BLaER1 treated with 17β-estradiol and CSF1 and Interleukin-3, amounts not matched to agents 10 nM and 100 nM (cell line): ENCODE data around the gene STAT3.
A peak's percentile ranks its signal among the peaks of the same experiment; 100 is the strongest.
"Not testable (repeated sequence)": the region's sequence is repeated elsewhere in the genome, so short reads cannot be mapped to it uniquely, and the experiment has no call there.

ENCODE experiments used
- H3K27ac ChIP-seq, 11 experiments: shearing (Covaris generic); formaldehyde crosslinking; 2 replicates each; pipeline ENCODE4 v1.8.1; 2022
- H3K27me3 ChIP-seq, 11 experiments: shearing (Covaris generic); formaldehyde crosslinking; 2 replicates each; pipeline ENCODE4 v1.8.1; 2022
- H3K36me3 ChIP-seq, 11 experiments: shearing (Covaris generic); formaldehyde crosslinking; 2 replicates each; pipeline ENCODE4 v1.8.1; 2022
- H3K4me1 ChIP-seq, 10 experiments: shearing (Covaris generic); formaldehyde crosslinking; 2 replicates each; pipeline ENCODE4 v1.8.1; 2022
- H3K4me2 ChIP-seq, 11 experiments: shearing (Covaris generic); formaldehyde crosslinking; 2 replicates each; pipeline ENCODE4 v1.8.1; 2022
- H3K4me3 ChIP-seq, 10 experiments: shearing (Covaris generic); formaldehyde crosslinking; 2 replicates each; pipeline ENCODE4 v1.8.1; 2022
- H3K9ac ChIP-seq, 11 experiments: shearing (Covaris generic); formaldehyde crosslinking; 2 replicates each; pipeline ENCODE4 v1.8.1; 2022
- H3K9me3 ChIP-seq, 11 experiments: shearing (Covaris generic); formaldehyde crosslinking; replicated peaks in 1 of 11; 2 replicates each; pipeline ENCODE4 v1.8.1; 2022
- H4K20me1 ChIP-seq, 11 experiments: shearing (Covaris generic); formaldehyde crosslinking; 2 replicates each; pipeline ENCODE4 v1.8.1; 2022
- Cebpa-rat ChIP-seq, 11 experiments: shearing (Covaris generic); IDR thresholded peaks; 2 replicates each; pipeline ENCODE4 v1.8.1; 2022

Gene STAT3

DNA sequence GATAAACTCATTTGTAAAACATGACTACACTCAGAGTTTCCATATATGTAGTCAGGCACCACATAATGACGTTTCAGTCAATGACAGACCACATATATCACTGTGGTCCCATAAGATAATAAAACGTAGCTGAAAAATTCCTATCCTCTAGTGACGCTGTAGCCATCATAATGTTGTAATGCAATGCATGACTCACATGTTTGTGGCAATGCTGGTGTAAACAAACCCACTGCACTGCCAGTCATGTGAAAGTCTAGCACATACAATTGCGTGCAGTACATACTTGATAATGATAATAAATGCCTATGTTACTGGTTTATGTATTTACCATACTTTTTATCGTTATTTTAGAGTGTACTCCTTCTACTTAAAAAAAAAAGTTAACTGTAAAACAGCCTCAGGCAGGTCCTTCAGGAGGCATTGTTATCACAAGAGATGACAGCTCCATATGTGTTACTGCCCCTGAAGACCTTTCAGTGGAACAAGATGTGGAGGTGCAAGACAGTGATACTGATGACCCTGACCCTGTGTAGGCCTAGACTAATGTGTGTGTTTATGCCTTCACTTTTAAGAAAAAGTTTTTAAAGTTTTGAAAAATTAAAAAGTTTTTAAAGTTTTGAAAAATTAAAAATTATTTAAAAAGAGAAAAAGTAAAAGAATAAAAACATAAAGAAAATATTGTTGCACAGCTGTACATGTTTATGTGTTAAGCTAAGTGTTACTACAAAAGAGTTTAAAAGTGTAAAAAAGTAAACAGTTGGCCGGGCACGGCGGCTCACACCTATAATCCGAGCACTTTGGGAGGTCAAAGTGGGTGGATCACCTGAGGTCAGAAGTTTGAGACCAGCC, 121.1 kb downstream of the STAT3 start:
- Histone ChIP-seq H3K9me3 (peaks cover 0 to 7% (median 6%) of the 10 kb centered on the region in 11 experiments; a peak in 17 of 22 replicates), H4K20me1 (peaks cover 0 to 42% (median 23%) of the 10 kb centered on the region in 11 experiments; a peak in 10 of 22 replicates), H3K4me2 (peak overlapping the region in 4 of 11 experiments; percentile 7 to 44 (median 23); a peak in 4 of 22 replicates), H3K36me3 (peaks cover 0 to 13% (median 5%) of the 10 kb centered on the region in 11 experiments; a peak in 9 of 22 replicates), H3K9ac (no peak overlapping the region), H3K27me3 (no peaks in the 10 kb centered on the region), H3K27ac (peak overlapping the region in 1 of 11 experiments; percentile 13; a peak in 2 of 22 replicates), H3K4me1 (peaks cover 3 to 28% (median 9%) of the 10 kb centered on the region in 10 experiments; a peak in 19 of 20 replicates), H3K4me3 (no peak overlapping the region)
- TF ChIP-seq Cebpa-rat (IDR thresholded peaks at IDR 0.05): no peak

DNA sequence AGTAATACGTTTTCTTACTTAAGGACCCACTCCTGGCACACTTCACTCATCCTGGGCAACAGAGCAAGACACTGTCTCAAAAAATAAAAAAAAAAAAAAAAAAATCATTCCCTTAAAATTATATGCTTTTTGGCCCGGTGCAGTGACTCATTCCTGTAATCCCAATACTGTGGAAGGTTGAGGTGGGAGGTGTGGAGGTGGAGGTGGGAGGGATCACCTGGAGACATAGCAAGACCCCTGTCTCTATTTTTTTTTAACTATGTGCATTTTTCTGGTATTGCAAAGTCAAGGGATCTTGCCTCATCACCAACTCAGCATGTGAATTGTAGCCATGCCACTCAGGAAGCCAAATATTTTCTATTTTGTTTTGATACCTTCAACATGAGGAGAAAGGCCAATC, 121.8 kb downstream of the STAT3 start:
- H3K9ac ChIP-seq: no peak overlapping the region
- peaks cover 0 to 40% (median 19%) of the 10 kb centered on the region in 11 experiments; a peak in 10 of 22 replicates for H4K20me1 ChIP-seq
- H3K4me2 ChIP-seq: peak overlapping the region in 3 of 11 experiments; percentile 7 to 44 (median 36); a peak in 3 of 22 replicates
- H3K4me1 ChIP-seq: peaks cover 4 to 25% (median 8%) of the 10 kb centered on the region in 10 experiments; a peak in 19 of 20 replicates
- no peaks in the 10 kb centered on the region for H3K27me3 ChIP-seq
- peaks cover 0 to 13% (median 5%) of the 10 kb centered on the region in 11 experiments; a peak in 9 of 22 replicates for H3K36me3 ChIP-seq
- no peak overlapping the region for H3K4me3 ChIP-seq
- TF ChIP-seq Cebpa-rat (IDR thresholded peaks at IDR 0.05): no peak
- H3K27ac ChIP-seq: no peak overlapping the region
- H3K9me3 ChIP-seq: peaks cover 0 to 7% (median 6%) of the 10 kb centered on the region in 11 experiments; a peak in 17 of 22 replicates

- H3K4me2 ChIP-seq, H3K9ac ChIP-seq, H3K4me3 ChIP-seq, H3K27me3 ChIP-seq, H3K27ac ChIP-seq, H3K9me3 ChIP-seq: not testable (repeated sequence)
- Histone ChIP-seq H4K20me1 (peaks cover 0 to 37% (median 12%) of the 10 kb centered on the region in 11 experiments; a peak in 11 of 22 replicates), H3K4me1 (peaks cover 10 to 27% (median 24%) of the 10 kb centered on the region in 10 experiments; a peak in 18 of 20 replicates), H3K36me3 (peaks cover 0 to 13% (median 5%) of the 10 kb centered on the region in 11 experiments; a peak in 9 of 22 replicates)
Observed at GRCh38 chr17:42264366-42264765, 123.9 kb downstream of the STAT3 start.
